Gastroesophageal sphincter (tissue), 4 donors: ENCODE results near the gene KCNH1. TPM values are rescaled to one million over a fixed set of nuclear protein-coding genes. Genes with fewer than 3 reads are reported as not detected.

ENCODE experiments used
- ATAC-seq: fragments of 150-250 bp; one replicate; pipeline ENCODE4 v1.9.1; 2016; ENCODE audit warnings: mild to moderate bottlenecking, moderate library complexity
- H3K27ac ChIP-seq, 4 donors: fragments of 200-600 bp; sonication (generic) in 3 of 4; 1 replicate in 3 of 4; 2 replicates in 1 of 4; pipeline ENCODE4 v1.5.1; 2016 to 2019
- H3K27me3 ChIP-seq: fragments of 200-600 bp; sonication (generic); one replicate; pipeline ENCODE4 v1.5.1; 2019
- H3K36me3 ChIP-seq, 2 donors: fragments of 200-600 bp; sonication (generic); one replicate each; pipeline ENCODE4 v1.5.1; 2019; ENCODE audit warnings: control low read depth in 1 of 2
- H3K4me1 ChIP-seq, 3 donors: fragments of 200-600 bp; sonication (generic); 1 replicate in 2 of 3; 2 replicates in 1 of 3; pipeline ENCODE4 v1.5.1; 2016 to 2019; ENCODE audit warnings: control low read depth in 2 of 3
- H3K4me3 ChIP-seq, 2 donors: fragments of 200-600 bp; sonication (generic); one replicate each; pipeline ENCODE4 v1.5.1; 2019; ENCODE audit warnings: mild to moderate bottlenecking in 1 of 2, moderate library complexity in 1 of 2
- H3K9me3 ChIP-seq, 3 donors: fragments of 200-600 bp; sonication (generic); one replicate each; pipeline ENCODE4 v1.5.1; 2017 to 2019; ENCODE audit warnings: control low read depth in 2 of 3
- CTCF ChIP-seq, 4 experiments: fragments of 200-600 bp in 2 of 4; fragments of 450-650 bp in 2 of 4; sonication (generic) in 1 of 4; IDR thresholded peaks; one replicate each; pipeline ENCODE4 v1.5.1; 2017 to 2019; ENCODE audit warnings: antibody characterized with exemption in 4 of 4, mild to moderate bottlenecking in 2 of 4, moderate library complexity in 2 of 4
- EP300 ChIP-seq: sonication (generic); formaldehyde crosslinking; IDR thresholded peaks from one replicate; pipeline ENCODE4 v1.6.1; 2017; ENCODE audit warnings: antibody characterized with exemption, mild to moderate bottlenecking
- POLR2A ChIP-seq, 2 donors: fragments of 450-650 bp; IDR thresholded peaks; one replicate each; pipeline ENCODE4 v1.6.1; 2017; ENCODE audit warnings: antibody characterized with exemption in 2 of 2, mild to moderate bottlenecking in 2 of 2, moderate library complexity in 1 of 2
- POLR2AphosphoS5 ChIP-seq: sonication (generic); formaldehyde crosslinking; IDR thresholded peaks from one replicate; pipeline ENCODE4 v1.6.1; 2017; ENCODE audit warnings: antibody characterized with exemption
- WGBS, 2 donors: methylation state at CpG; one replicate each; pipeline ENCODE4 v1.1.5; 2018; ENCODE audit warnings: low coverage in 1 of 2; 5-methylcytosine and 5-hydroxymethylcytosine counted together
- total RNA-seq, 4 donors: library from RNA; depleted of rRNA; stranded (reverse); fragments of >200 nt; gene quantifications; one replicate each; pipeline ENCODE4 v1.1.0, GENCODE V29; 2016

KCNH1 gene
- total RNA-seq, 4 donors from 2014 or later: 0.15 to 2.3 (median 1.2) TPM

GRCh38 chr1:210797422-210797821, 336.5 kb downstream of the KCNH1 start:
- H3K27ac ChIP-seq: no peak overlapping the region
- no peaks in the 10 kb centered on the region for H3K36me3 ChIP-seq
- H3K4me3 ChIP-seq: no peak overlapping the region
- H3K4me1 ChIP-seq: no peaks in the 10 kb centered on the region
- no peaks in the 10 kb centered on the region for H3K27me3 ChIP-seq
- TF ChIP-seq EP300 (no peak), CTCF (IDR thresholded peaks at IDR 0.05) (no peak), POLR2AphosphoS5 (no peak), POLR2A (IDR thresholded peaks at IDR 0.05) (no peak)
- WGBS, 2 donors: no CpG with 5 or more reads among the region's 8 CpGs
- no peak for ATAC-seq
- H3K9me3 ChIP-seq: no peaks in the 10 kb centered on the region

DNA sequence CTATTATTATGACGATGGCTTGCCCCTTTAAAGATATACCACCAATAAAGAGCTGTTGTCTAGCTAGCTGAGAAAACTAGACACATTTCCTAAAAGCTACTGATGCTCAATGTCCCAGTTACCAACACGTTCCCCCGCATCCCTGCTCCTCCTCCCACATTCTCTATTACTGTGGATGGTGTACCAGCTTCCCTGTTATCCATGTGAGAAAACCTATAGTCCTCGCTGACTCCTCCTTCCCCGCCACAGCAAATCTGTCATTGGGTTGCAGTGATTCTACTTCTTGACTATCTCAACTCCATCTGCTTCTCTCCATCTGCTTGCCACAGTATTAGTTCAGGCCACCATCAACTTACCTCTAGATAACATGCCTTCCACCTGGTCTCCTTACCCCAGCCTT, 337.5 kb downstream of the KCNH1 start:
- H3K4me3 ChIP-seq: no peak overlapping the region
- H3K27me3 ChIP-seq: no peaks in the 10 kb centered on the region
- TF ChIP-seq CTCF (IDR thresholded peaks at IDR 0.05) (no peak), EP300 (no peak), POLR2A (IDR thresholded peaks at IDR 0.05) (no peak), POLR2AphosphoS5 (no peak)
- H3K4me1 ChIP-seq: no peaks in the 10 kb centered on the region
- WGBS, 2 donors: 91 to 95% methylated on average over 4 to 5 of the region's 5 CpGs
- no peaks in the 10 kb centered on the region for H3K9me3 ChIP-seq
- no peaks in the 10 kb centered on the region for H3K36me3 ChIP-seq
- ATAC-seq: no peak
- no peak overlapping the region for H3K27ac ChIP-seq

- no peak for ATAC-seq
Measured at GRCh38 chr1:210794445-210794844, 339.5 kb downstream of the KCNH1 start.

GRCh38 chr1:210792250-210793102, 341.5 kb downstream of the KCNH1 start:
- WGBS, 2 donors: 38 to 53% methylated on average over 2 to 3 of the region's 3 CpGs
- TF ChIP-seq EP300: no peak
- TF ChIP-seq CTCF (IDR thresholded peaks at IDR 0.05): no peak
- no peak for TF ChIP-seq POLR2A (IDR thresholded peaks at IDR 0.05)
- no peak for TF ChIP-seq POLR2AphosphoS5
- Histone ChIP-seq H3K4me3 (no peak overlapping the region), H3K4me1 (no peaks in the 10 kb centered on the region), H3K27me3 (no peaks in the 10 kb centered on the region), H3K9me3 (no peaks in the 10 kb centered on the region), H3K36me3 (no peaks in the 10 kb centered on the region), H3K27ac (no peak overlapping the region)
- ATAC-seq: no peak

More at GRCh38 chr1:210794445-210794844, 339.5 kb downstream of the KCNH1 start:
- Histone ChIP-seq H3K27ac (no peak overlapping the region), H3K9me3 (no peaks in the 10 kb centered on the region), H3K4me1 (no peaks in the 10 kb centered on the region), H3K27me3 (no peaks in the 10 kb centered on the region), H3K36me3 (no peaks in the 10 kb centered on the region), H3K4me3 (no peak overlapping the region)
- TF ChIP-seq CTCF (IDR thresholded peaks at IDR 0.05) (no peak), EP300 (no peak), POLR2AphosphoS5 (no peak), POLR2A (IDR thresholded peaks at IDR 0.05) (no peak)
- WGBS, 2 donors: 90% methylated on average over 1 of the region's 1 CpG; no CpG with 5 or more reads in 1 of the 2 donors

GRCh38 chr1:210790196-210790595, 343.8 kb downstream of the KCNH1 start:
- no peak for TF ChIP-seq CTCF (IDR thresholded peaks at IDR 0.05)
- TF ChIP-seq POLR2A (IDR thresholded peaks at IDR 0.05): no peak
- no peak for TF ChIP-seq POLR2AphosphoS5
- TF ChIP-seq EP300: no peak
- no peak for ATAC-seq
- 69 to 100% methylated on average over 2 of the region's 2 CpGs for WGBS, 2 donors
- no peaks in the 10 kb centered on the region for H3K36me3 ChIP-seq
- H3K4me1 ChIP-seq: no peaks in the 10 kb centered on the region
- H3K4me3 ChIP-seq: no peak overlapping the region
- no peaks in the 10 kb centered on the region for H3K27me3 ChIP-seq
- no peak overlapping the region for H3K27ac ChIP-seq
- no peaks in the 10 kb centered on the region for H3K9me3 ChIP-seq
